ENCODE measurements around the gene FOXD3. TPM values are rescaled to one million over a fixed set of nuclear protein-coding genes. Genes with fewer than 3 reads are reported as not detected.

Gene FOXD3
- total RNA-seq, 1 donor from 2014 or later = not detected

GRCh38 chr1:63277195-63278192 is 44.9 kb upstream of the FOXD3 start:
- TF ChIP-seq, protein P1, sequence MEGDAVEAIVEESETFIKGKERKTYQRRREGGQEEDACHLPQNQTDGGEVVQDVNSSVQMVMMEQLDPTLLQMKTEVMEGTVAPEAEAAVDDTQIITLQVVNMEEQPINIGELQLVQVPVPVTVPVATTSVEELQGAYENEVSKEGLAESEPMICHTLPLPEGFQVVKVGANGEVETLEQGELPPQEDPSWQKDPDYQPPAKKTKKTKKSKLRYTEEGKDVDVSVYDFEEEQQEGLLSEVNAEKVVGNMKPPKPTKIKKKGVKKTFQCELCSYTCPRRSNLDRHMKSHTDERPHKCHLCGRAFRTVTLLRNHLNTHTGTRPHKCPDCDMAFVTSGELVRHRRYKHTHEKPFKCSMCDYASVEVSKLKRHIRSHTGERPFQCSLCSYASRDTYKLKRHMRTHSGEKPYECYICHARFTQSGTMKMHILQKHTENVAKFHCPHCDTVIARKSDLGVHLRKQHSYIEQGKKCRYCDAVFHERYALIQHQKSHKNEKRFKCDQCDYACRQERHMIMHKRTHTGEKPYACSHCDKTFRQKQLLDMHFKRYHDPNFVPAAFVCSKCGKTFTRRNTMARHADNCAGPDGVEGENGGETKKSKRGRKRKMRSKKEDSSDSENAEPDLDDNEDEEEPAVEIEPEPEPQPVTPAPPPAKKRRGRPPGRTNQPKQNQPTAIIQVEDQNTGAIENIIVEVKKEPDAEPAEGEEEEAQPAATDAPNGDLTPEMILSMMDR (IDR thresholded peaks at IDR 0.05) = no peak
- intact Hi-C loops (cut with DNase I) = no loop called here

DNA sequence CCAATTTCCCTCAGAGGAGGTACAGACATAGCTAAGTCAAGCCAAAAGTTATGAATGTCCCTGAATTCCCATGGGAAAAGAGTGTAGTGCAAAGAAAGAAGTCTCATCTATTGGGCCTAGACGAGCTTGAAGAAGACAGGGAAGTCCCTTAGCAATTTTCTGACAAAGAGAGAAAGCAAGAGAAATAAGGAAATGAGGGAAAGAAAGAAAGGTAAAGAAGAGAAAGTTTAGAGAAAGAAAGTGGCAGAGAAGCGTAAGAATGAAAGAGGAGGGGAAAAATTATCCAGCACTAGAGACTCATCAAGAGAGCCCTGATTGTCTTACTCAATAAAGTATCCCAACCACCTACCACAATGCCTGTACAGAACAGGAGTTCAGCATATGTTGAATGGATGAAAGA is 40.6 kb upstream of the FOXD3 start:
- DNase-seq (ENCODE audit: low spot score in 2 of 2) = no peak
- H3K9me3 ChIP-seq = no peaks in the 10 kb centered on the region
- no peaks in the 10 kb centered on the region for H3K27me3 ChIP-seq
- H3K27ac ChIP-seq = no peak overlapping the region
- no peaks in the 10 kb centered on the region for H3K4me1 ChIP-seq
- intact Hi-C loops (cut with DNase I) = no loop called here
- no peaks in the 10 kb centered on the region for H3K36me3 ChIP-seq
- H3K4me3 ChIP-seq = no peak overlapping the region
- TF ChIP-seq, protein P1 (IDR thresholded peaks at IDR 0.05) = no peak

More at GRCh38 chr1:63277195-63278192, 44.9 kb upstream of the FOXD3 start:
- no peaks in the 10 kb centered on the region for H3K9me3 ChIP-seq
- no peaks in the 10 kb centered on the region for H3K4me1 ChIP-seq
- no peak overlapping the region for H3K27ac ChIP-seq
- no peaks in the 10 kb centered on the region for H3K36me3 ChIP-seq
- no peaks in the 10 kb centered on the region for H3K27me3 ChIP-seq
- H3K4me3 ChIP-seq = no peak overlapping the region
- DNase-seq (ENCODE audit: low spot score in 2 of 2) = no peak

DNA sequence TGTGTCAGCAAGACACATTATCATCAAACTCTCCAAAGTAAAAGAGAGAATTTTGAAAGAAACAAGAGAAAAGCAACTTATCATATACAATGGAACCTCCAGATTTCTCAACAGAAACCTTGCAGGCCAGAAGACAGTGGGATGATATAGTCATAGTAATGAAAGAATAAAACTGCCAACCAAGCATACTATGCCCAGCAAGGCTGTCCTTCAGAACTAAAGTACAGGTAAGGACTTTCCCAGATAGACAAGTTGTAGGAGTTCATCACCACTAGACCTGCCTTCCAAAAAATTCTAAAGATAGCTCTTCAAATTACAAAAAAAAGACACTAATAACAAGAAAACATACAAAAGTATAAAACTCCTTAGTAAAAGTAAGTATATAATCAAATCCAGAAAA is 33.2 kb upstream of the FOXD3 start:
- H3K9me3 ChIP-seq = peaks cover 0 to 10% of the 10 kb centered on the region in 2 donors
- H3K4me3 ChIP-seq = no peak overlapping the region

GRCh38 chr1:63294803-63295594 is 27.4 kb upstream of the FOXD3 start:
- Histone ChIP-seq H3K27ac (no peak overlapping the region), H3K36me3 (no peaks in the 10 kb centered on the region), H3K9me3 (no peaks in the 10 kb centered on the region), H3K27me3 (no peaks in the 10 kb centered on the region), H3K4me3 (no peak overlapping the region), H3K4me1 (no peaks in the 10 kb centered on the region)
- intact Hi-C loops (cut with DNase I) = no loop called here
- no peak for DNase-seq (ENCODE audit: low spot score in 2 of 2)
- TF ChIP-seq, protein P1 (IDR thresholded peaks at IDR 0.05) = no peak

More for the DNA sequence above, 33.2 kb upstream of the FOXD3 start:
- TF ChIP-seq, protein P1 (IDR thresholded peaks at IDR 0.05) = no peak
- no peaks in the 10 kb centered on the region for H3K4me1 ChIP-seq
- DNase-seq (ENCODE audit: low spot score in 2 of 2) = no peak
- H3K36me3 ChIP-seq = no peaks in the 10 kb centered on the region
- no peaks in the 10 kb centered on the region for H3K27me3 ChIP-seq
- intact Hi-C loops (cut with DNase I) = no loop called here
- H3K27ac ChIP-seq = no peak overlapping the region

- Histone ChIP-seq H3K4me1 (no peaks in the 10 kb centered on the region), H3K9me3 (no peaks in the 10 kb centered on the region), H3K4me3 (no peak overlapping the region), H3K27ac (no peak overlapping the region), H3K36me3 (no peaks in the 10 kb centered on the region), H3K27me3 (no peaks in the 10 kb centered on the region)
- TF ChIP-seq, protein P1 (IDR thresholded peaks at IDR 0.05) = no peak
- intact Hi-C loops (cut with DNase I) = no loop called here
- no peak for DNase-seq (ENCODE audit: low spot score in 2 of 2)
Observed at GRCh38 chr1:63304410-63304809, 18.0 kb upstream of the FOXD3 start.
